K562 (cell line): Measurements from ENCODE around the gene EML3. TPM values are rescaled to one million over a fixed set of nuclear protein-coding genes. Genes with fewer than 3 reads are reported as not detected.

Experiments
- CC2D1A ChIP-seq: fragments of 450-650 bp; IDR thresholded peaks from 2 replicates; pipeline ENCODE4 v1.6.1; 2017; ENCODE audit warnings: mild to moderate bottlenecking
- CHD2 ChIP-seq: IDR thresholded peaks from 2 replicates; pipeline ENCODE4 v1.6.1; 2011; ENCODE audit warnings: low read depth, low read length
- FOXM1 ChIP-seq, 2 experiments: fragments of 450-650 bp in 1 of 2; sonication (generic) in 1 of 2; formaldehyde crosslinking in 1 of 2; IDR thresholded peaks; 2 replicates each; pipeline versions ENCODE4 v1.6.1 to v1.9.0; 2017 to 2022; ENCODE audit warnings: low read depth in 2 of 2, mild to moderate bottlenecking in 2 of 2, missing genetic modification reagents in 1 of 2, moderate library complexity in 1 of 2
- GTF2E2 ChIP-seq: fragments of 200-800 bp; sonication (Bioruptor generic); IDR thresholded peaks from 2 replicates; pipeline ENCODE4 v1.6.1; 2016; ENCODE audit warnings: missing genetic modification characterization, missing compliant biosample characterization
- HDAC8 ChIP-seq: fragments of 450-650 bp; IDR thresholded peaks from 2 replicates; pipeline ENCODE4 v1.6.1; 2016; ENCODE audit warnings: mild to moderate bottlenecking, missing genetic modification characterization, moderate library complexity, missing compliant biosample characterization
- HNRNPL ChIP-seq: fragments of 200-400 bp; formaldehyde crosslinking; IDR thresholded peaks from 2 replicates; pipeline ENCODE4 v1.6.1; 2017; ENCODE audit warnings: low read depth, mild to moderate bottlenecking, low read length
- IRF1 ChIP-seq: sonication (generic); formaldehyde crosslinking; IDR thresholded peaks from 2 replicates; pipeline ENCODE4 v1.8.0; 2022; ENCODE audit warnings: missing genetic modification reagents, mild to moderate bottlenecking, borderline replicate concordance
- JUN ChIP-seq, 2 experiments: sonication (generic) in 1 of 2; formaldehyde crosslinking in 1 of 2; IDR thresholded peaks; 2 replicates each; pipeline versions ENCODE4 v1.6.1 to v1.8.0; 2012 to 2022; ENCODE audit warnings: borderline replicate concordance in 2 of 2, mild to moderate bottlenecking in 2 of 2, improper control_type of control experiment in 1 of 2, low read depth in 1 of 2, low read length in 1 of 2, missing genetic modification reagents in 1 of 2
- LARP7 ChIP-seq: fragments of 450-650 bp; IDR thresholded peaks from 2 replicates; pipeline ENCODE4 v1.6.1; 2016
- MAFF ChIP-seq: IDR thresholded peaks from 2 replicates; pipeline ENCODE4 v1.6.1; 2012; ENCODE audit warnings: low read length, improper control_type of control experiment
- PTTG1 ChIP-seq: fragments of 450-650 bp; IDR thresholded peaks from 2 replicates; pipeline ENCODE4 v1.6.1; 2016; ENCODE audit warnings: low read depth, mild to moderate bottlenecking, missing genetic modification characterization, missing compliant biosample characterization
- RBM25 ChIP-seq: fragments of 200-400 bp; formaldehyde crosslinking; IDR thresholded peaks from 2 replicates; pipeline ENCODE4 v1.6.1; 2018; ENCODE audit warnings: low read length, low read depth, moderate library complexity; ENCODE audit not compliant: severe bottlenecking
- RFX7 ChIP-seq: fragments of 250-450 bp; sonication (Bioruptor Pico); IDR thresholded peaks from 2 replicates; pipeline ENCODE4 v1.5.1; 2021; ENCODE audit warnings: mild to moderate bottlenecking
- SIRT6 ChIP-seq: IDR thresholded peaks from one replicate; pipeline ENCODE4 v1.6.1; 2012; ENCODE audit warnings: low read depth, mild to moderate bottlenecking, control low read depth, inconsistent platforms, low read length, moderate library complexity
- SMAD1 ChIP-seq: fragments of 150-350 bp; IDR thresholded peaks from 2 replicates; pipeline ENCODE4 v1.6.1; 2014; ENCODE audit warnings: low read length, low read depth; ENCODE audit not compliant: partially characterized antibody
- SMARCE1 ChIP-seq: fragments of 450-650 bp; IDR thresholded peaks from 2 replicates; pipeline ENCODE4 v1.7.1; 2016; ENCODE audit warnings: mild to moderate bottlenecking
- THRB ChIP-seq: fragments of 450-650 bp; formaldehyde crosslinking; conservative IDR thresholded peaks from 2 replicates; pipeline ENCODE4 v1.4.0; 2022; ENCODE audit warnings: mild to moderate bottlenecking, missing genetic modification characterization
- TRIM24 ChIP-seq, 2 experiments: fragments of 450-650 bp; IDR thresholded peaks; 2 replicates each; pipeline ENCODE4 v1.6.1; 2016
- YBX1 ChIP-seq: fragments of 450-650 bp; IDR thresholded peaks from 2 replicates; pipeline ENCODE4 v1.7.1; 2016; ENCODE audit warnings: mild to moderate bottlenecking
- ZEB2 ChIP-seq: fragments of 450-650 bp; IDR thresholded peaks from 2 replicates; pipeline ENCODE4 v1.6.1; 2016
- ZNF165 ChIP-seq: fragments of 250-450 bp; sonication (Bioruptor Pico); IDR thresholded peaks from 2 replicates; pipeline ENCODE4 v1.4.0; 2020; ENCODE audit warnings: borderline replicate concordance
- ZNF311 ChIP-seq: fragments of 250-450 bp; sonication (Bioruptor Pico); IDR thresholded peaks from 2 replicates; pipeline ENCODE4 v1.4.0; 2020; ENCODE audit warnings: mild to moderate bottlenecking, moderate library complexity
- ZNF507 ChIP-seq: conservative IDR thresholded peaks from 2 replicates; pipeline ENCODE4 v1.6.1; 2017; ENCODE audit warnings: missing genetic modification characterization, missing compliant biosample characterization
- polyA plus RNA-seq, 8 experiments: library from polyadenylated mRNA; depleted of rRNA in 4 of 8; stranded (reverse) in 5 of 8; unstranded in 3 of 8; fragments of >200 nt; fragmentation: Nextera tagmentation in 2 of 8; fragmentation: Illumina TruSeq in 1 of 8; extraction: Ambion mirVana in 2 of 8; extraction: Trizol in 1 of 8; gene quantifications; 2 replicates each; pipeline versions ENCODE4 v1.2.1 to v1.2.3, GENCODE V29; 2011 to 2014; ENCODE audit warnings: inconsistent platforms in 1 of 8, missing spikeins in 1 of 8
- total RNA-seq, 7 experiments: library from RNA; depleted of rRNA in 6 of 7; stranded (reverse); fragments of >200 nt in 6 of 7; fragmentation: Illumina TruSeq in 2 of 7; extraction: Trizol in 2 of 7; gene quantifications; 2 replicates each; pipeline versions ENCODE4 v1.2.1 to v1.2.3, GENCODE V29; 2011 to 2021; ENCODE audit warnings: low replicate concordance in 1 of 7
- TF ChIP-seq, protein P1 (sequence below): fragments of 450-650 bp; formaldehyde crosslinking; IDR thresholded peaks from 2 replicates; pipeline ENCODE4 v1.4.0; 2022; ENCODE audit warnings: missing genetic modification characterization
- TF ChIP-seq, protein P2 (sequence below): fragments of 450-650 bp; IDR thresholded peaks from 2 replicates; pipeline ENCODE4 v1.6.1; 2016; ENCODE audit warnings: borderline replicate concordance

EML3 gene
- total and polyA plus RNA-seq, 9 of the 15 experiments (the other 6 are each of a cell fraction or from before 2014, with no cell fraction given), result 0.32 to 90.5 (median 26.4) TPM

GRCh38 chr11:62611705-62612365 lies 740 bp downstream of the EML3 start (continued):
- TF ChIP-seq IRF1 (CRISPR knock-in tag) (no peak), SMAD1 (peak; percentile 33), THRB (CRISPR knock-in tag) (0 out of 2 replicates have a peak, but pooled peaks have one; percentile 44), CHD2 (peak; percentile 73), CC2D1A (peak; percentile 36; the same call in 1 of the 2 replicates), HNRNPL (no peak), ZNF165 (CRISPR knock-in tag) (no peak), ZNF311 (CRISPR knock-in tag) (no peak), ZEB2 (no peak), FOXM1 (IDR thresholded peaks at IDR 0.05; ENCODE audit: low read depth) (no peak), FOXM1 (CRISPR knock-in tag; IDR thresholded peaks at IDR 0.05; ENCODE audit: low read depth) (no peak), GTF2E2 (tag) (no peak), SIRT6 (no peak), PTTG1 (no peak), MAFF (no peak), YBX1 (no peak), HDAC8 (tag) (no peak), JUN (IDR thresholded peaks at IDR 0.05; ENCODE audit: borderline replicate concordance, low read depth, low read length) (no peak), JUN (CRISPR knock-in tag; IDR thresholded peaks at IDR 0.05; ENCODE audit: borderline replicate concordance) (no peak; the same call in 1 of the 2 replicates), RBM25 (peak; percentile 57), SMARCE1 (peak; percentile 70), ZNF507 (tag) (no peak), LARP7 (no peak), RFX7 (CRISPR knock-in tag) (no peak), TRIM24 (IDR thresholded peaks at IDR 0.05) (peak in 1 of 2 experiments; percentile 31; a peak in 1 of 4 replicates)
- TF ChIP-seq, protein P1, sequence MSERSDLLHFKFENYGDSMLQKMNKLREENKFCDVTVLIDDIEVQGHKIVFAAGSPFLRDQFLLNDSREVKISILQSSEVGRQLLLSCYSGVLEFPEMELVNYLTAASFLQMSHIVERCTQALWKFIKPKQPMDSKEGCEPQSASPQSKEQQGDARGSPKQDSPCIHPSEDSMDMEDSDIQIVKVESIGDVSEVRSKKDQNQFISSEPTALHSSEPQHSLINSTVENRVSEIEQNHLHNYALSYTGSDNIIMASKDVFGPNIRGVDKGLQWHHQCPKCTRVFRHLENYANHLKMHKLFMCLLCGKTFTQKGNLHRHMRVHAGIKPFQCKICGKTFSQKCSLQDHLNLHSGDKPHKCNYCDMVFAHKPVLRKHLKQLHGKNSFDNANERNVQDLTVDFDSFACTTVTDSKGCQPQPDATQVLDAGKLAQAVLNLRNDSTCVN (CRISPR knock-in tag), result 0 out of 2 replicates have a peak, but pooled peaks have one; percentile 39
- TF ChIP-seq, protein P2, sequence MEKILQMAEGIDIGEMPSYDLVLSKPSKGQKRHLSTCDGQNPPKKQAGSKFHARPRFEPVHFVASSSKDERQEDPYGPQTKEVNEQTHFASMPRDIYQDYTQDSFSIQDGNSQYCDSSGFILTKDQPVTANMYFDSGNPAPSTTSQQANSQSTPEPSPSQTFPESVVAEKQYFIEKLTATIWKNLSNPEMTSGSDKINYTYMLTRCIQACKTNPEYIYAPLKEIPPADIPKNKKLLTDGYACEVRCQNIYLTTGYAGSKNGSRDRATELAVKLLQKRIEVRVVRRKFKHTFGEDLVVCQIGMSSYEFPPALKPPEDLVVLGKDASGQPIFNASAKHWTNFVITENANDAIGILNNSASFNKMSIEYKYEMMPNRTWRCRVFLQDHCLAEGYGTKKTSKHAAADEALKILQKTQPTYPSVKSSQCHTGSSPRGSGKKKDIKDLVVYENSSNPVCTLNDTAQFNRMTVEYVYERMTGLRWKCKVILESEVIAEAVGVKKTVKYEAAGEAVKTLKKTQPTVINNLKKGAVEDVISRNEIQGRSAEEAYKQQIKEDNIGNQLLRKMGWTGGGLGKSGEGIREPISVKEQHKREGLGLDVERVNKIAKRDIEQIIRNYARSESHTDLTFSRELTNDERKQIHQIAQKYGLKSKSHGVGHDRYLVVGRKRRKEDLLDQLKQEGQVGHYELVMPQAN, result peak; percentile 82
